ENCODE measurements around the gene PCDHGC4.

- TF ChIP-seq RAD21 (IDR thresholded peaks at IDR 0.05; ENCODE audit: low read depth) (no peak), CREB1 (IDR thresholded peaks at IDR 0.05; ENCODE audit: low read depth) (no peak), REST (IDR thresholded peaks at IDR 0.05; ENCODE audit: low read depth) (no peak), EP300 (IDR thresholded peaks at IDR 0.05; ENCODE audit: borderline replicate concordance) (no peak), NFIC (IDR thresholded peaks at IDR 0.05) (no peak), USF1 (IDR thresholded peaks at IDR 0.05) (no peak), ZBTB7A (IDR thresholded peaks at IDR 0.05; ENCODE audit: low read depth) (no peak), TCF12 (IDR thresholded peaks at IDR 0.05; ENCODE audit: low read depth) (no peak), CEBPB (IDR thresholded peaks at IDR 0.05) (no peak), TAF1 (IDR thresholded peaks at IDR 0.05; ENCODE audit: low read depth) (no peak)
These were observed 31.3 kb downstream of the PCDHGC4 start for GRCh38 chr5:141515946-141516671.
